ENCODE results near the gene HCRTR1.
A peak's percentile ranks its signal among the peaks of the same experiment; 100 is the strongest.

GRCh38 chr1:31671147-31671546 lies 53.7 kb downstream of the HCRTR1 start:
- peak in 2 of 3 donors; percentile 47 to 50 for TF ChIP-seq POLR2AphosphoS5 (IDR thresholded peaks at IDR 0.05)
- TF ChIP-seq, protein P1, sequence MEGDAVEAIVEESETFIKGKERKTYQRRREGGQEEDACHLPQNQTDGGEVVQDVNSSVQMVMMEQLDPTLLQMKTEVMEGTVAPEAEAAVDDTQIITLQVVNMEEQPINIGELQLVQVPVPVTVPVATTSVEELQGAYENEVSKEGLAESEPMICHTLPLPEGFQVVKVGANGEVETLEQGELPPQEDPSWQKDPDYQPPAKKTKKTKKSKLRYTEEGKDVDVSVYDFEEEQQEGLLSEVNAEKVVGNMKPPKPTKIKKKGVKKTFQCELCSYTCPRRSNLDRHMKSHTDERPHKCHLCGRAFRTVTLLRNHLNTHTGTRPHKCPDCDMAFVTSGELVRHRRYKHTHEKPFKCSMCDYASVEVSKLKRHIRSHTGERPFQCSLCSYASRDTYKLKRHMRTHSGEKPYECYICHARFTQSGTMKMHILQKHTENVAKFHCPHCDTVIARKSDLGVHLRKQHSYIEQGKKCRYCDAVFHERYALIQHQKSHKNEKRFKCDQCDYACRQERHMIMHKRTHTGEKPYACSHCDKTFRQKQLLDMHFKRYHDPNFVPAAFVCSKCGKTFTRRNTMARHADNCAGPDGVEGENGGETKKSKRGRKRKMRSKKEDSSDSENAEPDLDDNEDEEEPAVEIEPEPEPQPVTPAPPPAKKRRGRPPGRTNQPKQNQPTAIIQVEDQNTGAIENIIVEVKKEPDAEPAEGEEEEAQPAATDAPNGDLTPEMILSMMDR (IDR thresholded peaks at IDR 0.05 in 8 of 11, conservative IDR thresholded peaks at IDR 0.05 in 3 of 11): no peak
- TF ChIP-seq POLR2A (IDR thresholded peaks at IDR 0.05): no peak

Data from spleen (tissue), 7 donors.